Keratinocyte (primary cell): ENCODE data around the gene CRTC3. TPM values are rescaled to one million over a fixed set of nuclear protein-coding genes. Genes with fewer than 3 reads are reported as not detected.
"Not testable (repeated sequence)": the region's sequence is repeated elsewhere in the genome, so short reads cannot be mapped to it uniquely, and the experiment has no call there.

ENCODE experiments used
- DNase-seq: peaks from one replicate; pipeline ENCODE4 v3.0.0-alpha.2; 2011; ENCODE audit warnings: low read depth, missing footprints, low spot score
- FAIRE-seq: peaks from 2 replicates; lab custom pipeline; 2011; peaks lifted over from hg19 to GRCh38; lab: Jason Lieb, UNC
- H2AFZ ChIP-seq: 2 replicates; pipeline ENCODE4 v1.6.0; 2012; ENCODE audit warnings: low read length, control low read depth, inconsistent platforms; ENCODE audit not compliant: control insufficient read depth
- H3K27ac ChIP-seq: 2 replicates; pipeline ENCODE4 v1.5.1; 2011; ENCODE audit warnings: low read length; ENCODE audit not compliant: control insufficient read depth, insufficient read depth
- H3K27me3 ChIP-seq: 3 replicates; pipeline ENCODE4 v1.6.0; 2011; ENCODE audit warnings: low read length; ENCODE audit not compliant: control insufficient read depth, insufficient read depth; ENCODE audit errors: extremely low read depth
- H3K36me3 ChIP-seq, 2 experiments: 2 replicates in 1 of 2; 3 replicates in 1 of 2; pipeline ENCODE4 v1.5.1; 2011; ENCODE audit warnings: low read length in 2 of 2, mild to moderate bottlenecking in 1 of 2; ENCODE audit not compliant: control insufficient read depth in 2 of 2, insufficient read depth in 2 of 2; ENCODE audit errors: extremely low read depth in 1 of 2
- H3K4me1 ChIP-seq: 3 replicates; pipeline ENCODE4 v1.5.1; 2011; ENCODE audit warnings: low read length; ENCODE audit not compliant: control insufficient read depth, insufficient read depth; ENCODE audit errors: extremely low read depth
- H3K4me2 ChIP-seq: 3 replicates; pipeline ENCODE4 v1.6.0; 2011; ENCODE audit warnings: low read depth, low read length; ENCODE audit not compliant: control insufficient read depth, insufficient read depth; ENCODE audit errors: extremely low read depth
- H3K4me3 ChIP-seq, 3 experiments: fragments of 200-600 bp in 1 of 3; sonication (generic) in 1 of 3; 2 replicates in 2 of 3; 3 replicates in 1 of 3; pipeline ENCODE4 v1.5.1; 2011 to 2016; ENCODE audit warnings: low read length in 3 of 3, mild to moderate bottlenecking in 3 of 3, control low read depth in 2 of 3, inconsistent platforms in 1 of 3, low read depth in 1 of 3, mixed read lengths in 1 of 3, mixed run types in 1 of 3, moderate library complexity in 1 of 3; ENCODE audit not compliant: control insufficient read depth in 2 of 3, insufficient read depth in 2 of 3; ENCODE audit errors: extremely low read depth in 1 of 3
- H3K79me2 ChIP-seq: 2 replicates; pipeline ENCODE4 v1.6.0; 2012; ENCODE audit warnings: low read length; ENCODE audit not compliant: control insufficient read depth, insufficient read depth
- H3K9ac ChIP-seq: 3 replicates; pipeline ENCODE4 v1.6.0; 2011; ENCODE audit warnings: low read length; ENCODE audit not compliant: control insufficient read depth, insufficient read depth; ENCODE audit errors: extremely low read depth
- H3K9me1 ChIP-seq: 3 replicates; pipeline ENCODE4 v1.6.0; 2011; ENCODE audit warnings: low read length; ENCODE audit not compliant: control insufficient read depth, insufficient read depth; ENCODE audit errors: extremely low read depth
- H3K9me3 ChIP-seq: 2 replicates; pipeline ENCODE4 v1.5.1; 2012; ENCODE audit warnings: low read depth, low read length; ENCODE audit not compliant: control insufficient read depth
- H4K20me1 ChIP-seq: 3 replicates; pipeline ENCODE4 v1.6.0; 2011; ENCODE audit warnings: low read length; ENCODE audit not compliant: control insufficient read depth, insufficient read depth; ENCODE audit errors: extremely low read depth
- EZH2 ChIP-seq: IDR thresholded peaks from one replicate; pipeline ENCODE4 v1.6.1; 2012; ENCODE audit warnings: inconsistent platforms, mild to moderate bottlenecking, low read length, moderate library complexity
- dilution Hi-C: fragments of 300-500 bp; cut with MboI; formaldehyde crosslinking; loops from one replicate; pipeline ENCODE4 v1.7.0; 2020; ENCODE audit warnings: low sequenced_read_pairs; ENCODE audit not compliant: extremely low pct_ligation_motif_present
- polyA plus RNA-seq, 5 experiments: library from polyadenylated mRNA; depleted of rRNA in 3 of 5; stranded (reverse) in 3 of 5; stranded (forward) in 1 of 5; unstranded in 1 of 5; fragments of >200 nt; gene quantifications; 1 replicate in 1 of 5; 2 replicates in 3 of 5; 3 replicates in 1 of 5; pipeline versions ENCODE4 v1.2.1 to v1.2.3, GENCODE V29; 2011 to 2012; ENCODE audit warnings: missing spikeins in 2 of 5, low read depth in 1 of 5, low replicate concordance in 1 of 5
- TF ChIP-seq, protein P1 (sequence below), 3 experiments: IDR thresholded peaks in 1 of 3; conservative IDR thresholded peaks in 1 of 3; optimal IDR thresholded peaks in 1 of 3; 2 replicates in 2 of 3; 3 replicates in 1 of 3; pipeline versions ENCODE3 to v1.5.1; 2011; ENCODE audit warnings: low read length in 3 of 3, mild to moderate bottlenecking in 3 of 3, moderate library complexity in 2 of 3, control low read depth in 1 of 3, inconsistent platforms in 1 of 3; ENCODE audit not compliant: insufficient read depth in 2 of 3; ENCODE audit errors: extremely low read depth in 1 of 3

CRTC3 gene
- polyA plus RNA-seq, 1 donor (not counting 4 experiments of a cell fraction or from before 2014, with no cell fraction given): 11.9 TPM

DNA sequence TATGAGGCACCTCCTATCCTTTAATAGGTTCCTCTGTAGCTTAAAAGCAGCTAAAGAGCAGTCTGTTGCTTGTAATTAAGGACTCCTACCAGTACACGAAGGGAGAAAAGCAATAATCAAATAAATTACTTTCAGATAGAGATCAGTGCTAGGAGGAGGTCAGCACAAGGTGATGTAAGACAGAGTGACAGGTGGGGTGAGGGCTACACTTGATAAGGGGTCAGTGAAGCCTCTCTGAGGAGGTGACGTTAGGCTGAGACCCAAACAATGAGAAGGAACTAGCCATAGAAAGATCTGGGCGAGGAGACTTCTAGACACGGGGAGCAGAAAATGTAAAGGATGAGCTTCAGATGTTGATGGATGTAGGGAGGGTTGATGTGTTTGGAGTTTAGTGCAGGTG lies 129.8 kb downstream of the CRTC3 start:
- FAIRE-seq (no peak), DNase-seq (no peak)
- H3K4me1 ChIP-seq: peaks cover 11% of the 10 kb centered on the region
- TF ChIP-seq EZH2: no peak
- TF ChIP-seq, protein P1, sequence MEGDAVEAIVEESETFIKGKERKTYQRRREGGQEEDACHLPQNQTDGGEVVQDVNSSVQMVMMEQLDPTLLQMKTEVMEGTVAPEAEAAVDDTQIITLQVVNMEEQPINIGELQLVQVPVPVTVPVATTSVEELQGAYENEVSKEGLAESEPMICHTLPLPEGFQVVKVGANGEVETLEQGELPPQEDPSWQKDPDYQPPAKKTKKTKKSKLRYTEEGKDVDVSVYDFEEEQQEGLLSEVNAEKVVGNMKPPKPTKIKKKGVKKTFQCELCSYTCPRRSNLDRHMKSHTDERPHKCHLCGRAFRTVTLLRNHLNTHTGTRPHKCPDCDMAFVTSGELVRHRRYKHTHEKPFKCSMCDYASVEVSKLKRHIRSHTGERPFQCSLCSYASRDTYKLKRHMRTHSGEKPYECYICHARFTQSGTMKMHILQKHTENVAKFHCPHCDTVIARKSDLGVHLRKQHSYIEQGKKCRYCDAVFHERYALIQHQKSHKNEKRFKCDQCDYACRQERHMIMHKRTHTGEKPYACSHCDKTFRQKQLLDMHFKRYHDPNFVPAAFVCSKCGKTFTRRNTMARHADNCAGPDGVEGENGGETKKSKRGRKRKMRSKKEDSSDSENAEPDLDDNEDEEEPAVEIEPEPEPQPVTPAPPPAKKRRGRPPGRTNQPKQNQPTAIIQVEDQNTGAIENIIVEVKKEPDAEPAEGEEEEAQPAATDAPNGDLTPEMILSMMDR (optimal IDR thresholded peaks at IDR 0.05 in 1 of 3, IDR thresholded peaks at IDR 0.05 in 1 of 3, conservative IDR thresholded peaks at IDR 0.05 in 1 of 3; ENCODE audit: extremely low read depth in 1 of 3, insufficient read depth in 2 of 3, low read length in 3 of 3): no peak
- no peaks in the 10 kb centered on the region for H3K9me3 ChIP-seq
- H4K20me1 ChIP-seq: no peaks in the 10 kb centered on the region
- H3K79me2 ChIP-seq: no peaks in the 10 kb centered on the region
- no peak overlapping the region for H3K27ac ChIP-seq
- no peaks in the 10 kb centered on the region for H3K9me1 ChIP-seq
- H3K36me3 ChIP-seq: no peaks in the 10 kb centered on the region
- no peak overlapping the region for H3K4me2 ChIP-seq
- no peaks in the 10 kb centered on the region for H3K27me3 ChIP-seq
- H3K4me3 ChIP-seq: no peak overlapping the region
- H3K9ac ChIP-seq: no peak overlapping the region
- no peak overlapping the region for H2AFZ ChIP-seq
- dilution Hi-C loops: no loop called here

DNA sequence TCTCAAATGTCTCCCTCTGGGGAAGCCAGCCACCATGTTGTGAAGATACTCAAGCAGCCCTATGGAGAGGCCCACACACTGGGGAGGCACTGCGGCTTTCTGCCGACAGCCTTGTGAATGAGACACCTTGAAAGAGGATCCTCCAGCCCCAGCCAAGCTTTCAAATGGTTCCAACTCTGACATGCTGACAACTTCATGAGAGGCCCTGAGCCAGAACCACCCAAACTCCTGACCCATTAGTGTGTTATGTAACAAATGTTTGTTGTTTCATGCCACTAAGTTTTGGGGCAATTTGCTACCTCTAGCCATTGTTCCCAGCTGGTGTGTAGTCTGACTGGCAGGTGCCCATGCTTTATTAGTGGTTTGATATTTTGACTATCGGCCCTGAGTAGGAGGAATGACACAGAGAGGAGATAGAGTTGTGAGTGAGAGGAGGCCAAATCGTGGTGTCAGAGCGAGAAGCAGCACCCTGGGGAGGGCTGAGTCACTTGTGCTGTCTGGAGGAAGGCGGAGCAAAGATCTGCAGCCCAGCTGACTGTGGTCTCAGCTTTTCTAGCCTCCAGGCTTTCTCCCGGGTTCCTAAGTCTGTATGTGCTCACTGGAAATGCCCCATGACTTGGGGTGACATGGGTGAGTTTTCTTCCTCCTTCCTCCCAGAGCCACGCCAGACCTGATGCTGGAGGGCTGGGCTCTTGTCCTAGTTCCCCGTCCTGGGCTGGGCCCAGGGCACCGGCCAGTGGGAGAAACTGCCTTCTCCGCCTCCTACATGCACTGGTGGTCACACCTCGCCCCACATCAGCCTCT lies 130.7 kb downstream of the CRTC3 start:
- H3K9ac ChIP-seq: peak overlapping the region; percentile 33
- H3K79me2 ChIP-seq: no peaks in the 10 kb centered on the region
- no peaks in the 10 kb centered on the region for H3K36me3 ChIP-seq
- peak overlapping the region; percentile 50 for H3K4me2 ChIP-seq
- dilution Hi-C loops: no loop called here
- TF ChIP-seq, protein P1 (optimal IDR thresholded peaks at IDR 0.05 in 1 of 3, IDR thresholded peaks at IDR 0.05 in 1 of 3, conservative IDR thresholded peaks at IDR 0.05 in 1 of 3; ENCODE audit: extremely low read depth in 1 of 3, insufficient read depth in 2 of 3, low read length in 3 of 3): no peak
- no peak for TF ChIP-seq EZH2
- no peak overlapping the region for H3K27ac ChIP-seq
- peaks cover 14% of the 10 kb centered on the region for H3K4me1 ChIP-seq
- no peak overlapping the region for H2AFZ ChIP-seq
- no peaks in the 10 kb centered on the region for H3K9me1 ChIP-seq
- H4K20me1 ChIP-seq: no peaks in the 10 kb centered on the region
- FAIRE-seq: peak; percentile 79
- no peaks in the 10 kb centered on the region for H3K27me3 ChIP-seq
- DNase-seq: no peak
- H3K4me3 ChIP-seq: no peak overlapping the region
- H3K9me3 ChIP-seq: no peaks in the 10 kb centered on the region

- not testable (repeated sequence) for H3K27ac ChIP-seq, FAIRE-seq
These were observed 131.2 kb downstream of the CRTC3 start for GRCh38 chr15:90660999-90661330.

DNA sequence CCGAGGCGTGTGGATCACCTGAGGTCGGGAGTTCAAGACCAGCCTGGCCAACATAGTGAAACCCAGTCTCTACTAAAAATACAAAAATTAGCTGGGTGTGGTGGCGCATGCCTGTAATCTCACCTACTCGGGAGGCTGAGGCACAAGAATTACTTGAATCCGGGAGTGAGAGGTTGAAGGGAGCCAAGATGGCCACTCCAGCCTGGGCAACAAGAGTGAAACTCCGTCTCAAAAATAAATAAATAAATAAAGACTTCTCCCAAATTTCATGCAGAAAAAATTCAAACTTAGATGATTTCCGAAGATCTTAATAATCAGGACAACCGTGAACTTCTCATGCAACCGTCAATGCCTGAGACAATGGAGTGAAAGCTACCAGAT lies 134.3 kb downstream of the CRTC3 start:
- H3K4me1 ChIP-seq: peaks cover 29% of the 10 kb centered on the region
- H4K20me1 ChIP-seq, H3K79me2 ChIP-seq, H3K4me2 ChIP-seq, dilution Hi-C loops, H3K9me1 ChIP-seq, DNase-seq, H3K27me3 ChIP-seq, H3K27ac ChIP-seq, H3K9ac ChIP-seq, H2AFZ ChIP-seq, H3K36me3 ChIP-seq, H3K4me3 ChIP-seq, H3K9me3 ChIP-seq, FAIRE-seq: not testable (repeated sequence)

More at GRCh38 chr15:90660999-90661330, 131.2 kb downstream of the CRTC3 start:
- H4K20me1 ChIP-seq, H3K27me3 ChIP-seq, dilution Hi-C loops, H3K79me2 ChIP-seq, DNase-seq, H3K4me3 ChIP-seq, H3K9me1 ChIP-seq, H3K9me3 ChIP-seq, H2AFZ ChIP-seq, H3K36me3 ChIP-seq: not testable (repeated sequence)
- Histone ChIP-seq H3K9ac (peak overlapping the region; percentile 33), H3K4me1 (peaks cover 14% of the 10 kb centered on the region), H3K4me2 (peak overlapping the region; percentile 50)
